ENCODE results near the gene ADAP2. TPM values are rescaled to one million over a fixed set of nuclear protein-coding genes. Genes with fewer than 3 reads are reported as not detected.

The ADAP2 gene
- total RNA-seq, 2 experiments from 2014 or later, result 0.92 to 1.5 TPM

GRCh38 chr17:30981531-30982519 lies 60.1 kb downstream of the ADAP2 start:
- no peak overlapping the region for H3K4me3 Mint-ChIP-seq
- no peaks in the 10 kb centered on the region for H3K9me3 Mint-ChIP-seq
- POLR2A ChIA-PET, result no interaction called here
- H3K27ac Mint-ChIP-seq, result no peak overlapping the region
- intact Hi-C loops (cut with micrococcal nuclease), result no loop called here
- DNase-seq (no peak), ATAC-seq (no peak)
- CTCF ChIA-PET, result interaction anchor here (1.0 kb wide), 1 partner anchor 11 kb away, joined by 3 read pairs; the partner anchor contains the start of gene RNF135
- H3K4me1 Mint-ChIP-seq (ENCODE audit: low read depth), result no peaks in the 10 kb centered on the region
- no peaks in the 10 kb centered on the region for H3K36me3 Mint-ChIP-seq (ENCODE audit: low read depth)
- no peak for TF ChIP-seq CTCF (IDR thresholded peaks at IDR 0.05)
- no peaks in the 10 kb centered on the region for H3K27me3 Mint-ChIP-seq

GRCh38 chr17:30982855-30983254 lies 61.1 kb downstream of the ADAP2 start:
- Mint-ChIP-seq H3K9me3 (no peaks in the 10 kb centered on the region), H3K4me3 (no peak overlapping the region), H3K27ac (no peak overlapping the region), H3K36me3 (ENCODE audit: low read depth) (no peaks in the 10 kb centered on the region), H3K4me1 (ENCODE audit: low read depth) (no peaks in the 10 kb centered on the region), H3K27me3 (no peaks in the 10 kb centered on the region)
- ATAC-seq (no peak), DNase-seq (no peak)
- CTCF ChIA-PET, result no interaction called here
- intact Hi-C loops (cut with micrococcal nuclease), result no loop called here
- no peak for TF ChIP-seq CTCF (IDR thresholded peaks at IDR 0.05)
- POLR2A ChIA-PET, result no interaction called here

- POLR2A ChIA-PET, result no interaction called here
These were observed 68.7 kb downstream of the ADAP2 start for GRCh38 chr17:30990458-30990857.

GRCh38 chr17:30992551-30992950 lies 70.8 kb downstream of the ADAP2 start:
- TF ChIP-seq CTCF (IDR thresholded peaks at IDR 0.05), result no peak
- ChIA-PET CTCF (no interaction called here), POLR2A (no interaction called here)
- no peak overlapping the region for H3K4me3 Mint-ChIP-seq
- H3K36me3 Mint-ChIP-seq (ENCODE audit: low read depth), result no peaks in the 10 kb centered on the region
- no peak for DNase-seq
- H3K4me1 Mint-ChIP-seq (ENCODE audit: low read depth), result no peaks in the 10 kb centered on the region
- no peak overlapping the region for H3K27ac Mint-ChIP-seq
- H3K9me3 Mint-ChIP-seq, result no peaks in the 10 kb centered on the region
- no peaks in the 10 kb centered on the region for H3K27me3 Mint-ChIP-seq
- ATAC-seq, result no peak
- intact Hi-C loops (cut with micrococcal nuclease), result no loop called here

More at GRCh38 chr17:30990458-30990857, 68.7 kb downstream of the ADAP2 start:
- TF ChIP-seq CTCF (IDR thresholded peaks at IDR 0.05), result no peak
- no peak overlapping the region for H3K4me3 Mint-ChIP-seq
- ATAC-seq (no peak), DNase-seq (no peak)
- H3K27me3 Mint-ChIP-seq, result no peaks in the 10 kb centered on the region
- H3K4me1 Mint-ChIP-seq (ENCODE audit: low read depth), result no peaks in the 10 kb centered on the region
- no peak overlapping the region for H3K27ac Mint-ChIP-seq
- H3K9me3 Mint-ChIP-seq, result no peaks in the 10 kb centered on the region
- intact Hi-C loops (cut with micrococcal nuclease), result no loop called here
- CTCF ChIA-PET, result no interaction called here
- no peaks in the 10 kb centered on the region for H3K36me3 Mint-ChIP-seq (ENCODE audit: low read depth)

GRCh38 chr17:30995347-30995746 lies 73.6 kb downstream of the ADAP2 start:
- H3K27me3 Mint-ChIP-seq, result no peaks in the 10 kb centered on the region
- no peak for ATAC-seq
- H3K4me3 Mint-ChIP-seq, result no peak overlapping the region
- no peak for DNase-seq
- ChIA-PET CTCF (no interaction called here), POLR2A (no interaction called here)
- TF ChIP-seq CTCF (IDR thresholded peaks at IDR 0.05), result no peak
- H3K27ac Mint-ChIP-seq, result no peak overlapping the region
- peaks cover 5% of the 10 kb centered on the region for H3K36me3 Mint-ChIP-seq (ENCODE audit: low read depth)
- no peaks in the 10 kb centered on the region for H3K4me1 Mint-ChIP-seq (ENCODE audit: low read depth)
- no peaks in the 10 kb centered on the region for H3K9me3 Mint-ChIP-seq
- intact Hi-C loops (cut with micrococcal nuclease), result no loop called here
